NCI-H1930 (cell line): ENCODE results near the gene PCDHGA9.
"Not testable (repeated sequence)": the region's sequence is repeated elsewhere in the genome, so short reads cannot be mapped to it uniquely, and the experiment has no call there.

Source experiments
- DNase-seq, 2 experiments: peaks; one replicate each; lab custom pipeline; 2025; lab: John Stamatoyannopoulos, UW

Gene PCDHGA9

DNA sequence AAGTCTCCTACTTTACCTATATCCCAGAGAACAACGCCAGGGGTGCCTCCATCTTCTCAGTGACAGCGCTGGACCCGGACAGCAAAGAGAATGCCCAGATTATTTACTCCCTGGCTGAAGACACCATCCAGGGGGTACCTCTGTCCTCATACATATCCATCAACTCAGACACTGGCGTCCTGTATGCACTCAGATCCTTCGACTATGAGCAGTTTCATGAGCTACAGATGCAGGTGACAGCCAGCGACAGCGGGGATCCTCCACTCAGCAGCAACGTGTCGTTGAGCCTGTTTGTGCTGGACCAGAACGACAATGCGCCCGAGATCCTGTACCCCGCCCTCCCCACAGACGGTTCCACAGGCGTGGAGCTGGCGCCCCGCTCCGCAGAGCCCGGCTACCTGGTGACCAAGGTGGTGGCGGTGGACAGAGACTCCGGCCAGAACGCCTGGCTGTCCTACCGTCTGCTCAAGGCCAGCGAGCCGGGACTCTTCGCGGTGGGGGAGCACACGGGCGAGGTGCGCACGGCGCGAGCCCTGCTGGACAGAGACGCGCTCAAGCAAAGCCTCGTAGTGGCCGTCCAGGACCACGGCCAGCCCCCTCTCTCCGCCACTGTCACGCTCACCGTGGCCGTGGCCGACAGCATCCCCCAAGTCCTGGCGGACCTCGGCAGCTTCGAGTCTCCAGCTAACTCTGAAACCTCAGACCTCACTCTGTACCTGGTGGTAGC is 12.1 kb downstream of the PCDHGA9 start:
- not testable (repeated sequence) for DNase-seq

DNA sequence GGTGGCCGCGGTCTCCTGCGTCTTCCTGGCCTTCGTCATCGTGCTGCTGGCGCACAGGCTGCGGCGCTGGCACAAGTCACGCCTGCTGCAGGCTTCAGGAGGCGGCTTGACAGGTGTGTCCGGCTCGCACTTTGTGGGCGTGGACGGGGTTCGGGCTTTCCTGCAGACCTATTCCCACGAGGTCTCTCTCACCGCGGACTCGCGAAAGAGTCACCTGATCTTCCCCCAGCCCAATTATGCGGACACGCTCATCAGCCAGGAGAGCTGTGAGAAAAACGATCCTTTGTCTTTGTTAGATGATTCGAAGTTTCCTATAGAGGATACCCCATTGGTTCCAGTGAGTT is 12.7 kb downstream of the PCDHGA9 start:
- not testable (repeated sequence) for DNase-seq

DNA sequence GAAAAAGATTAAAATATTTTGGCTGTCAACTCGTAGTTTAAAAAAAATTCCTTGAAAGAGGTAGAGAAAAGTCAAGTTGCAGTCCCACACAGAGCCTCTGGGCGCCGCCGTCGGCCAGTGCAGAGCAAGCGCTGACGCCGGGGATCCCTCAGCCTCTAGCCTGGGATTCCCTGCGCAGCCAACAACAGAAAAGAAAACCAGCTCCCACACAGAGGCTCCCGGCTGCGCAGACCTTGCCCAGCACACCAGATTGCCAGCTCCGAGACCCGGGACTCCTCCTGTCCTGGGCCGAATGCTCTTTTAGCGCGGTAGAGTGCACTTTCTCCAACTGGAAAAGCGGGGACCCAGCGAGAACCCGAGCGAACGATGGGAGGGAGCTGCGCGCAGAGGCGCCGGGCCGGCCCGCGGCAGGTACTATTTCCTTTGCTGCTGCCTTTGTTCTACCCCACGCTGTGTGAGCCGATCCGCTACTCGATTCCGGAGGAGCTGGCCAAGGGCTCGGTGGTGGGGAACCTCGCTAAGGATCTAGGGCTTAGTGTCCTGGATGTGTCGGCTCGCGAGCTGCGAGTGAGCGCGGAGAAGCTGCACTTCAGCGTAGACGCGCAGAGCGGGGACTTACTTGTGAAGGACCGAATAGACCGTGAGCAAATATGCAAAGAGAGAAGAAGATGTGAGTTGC is 15.1 kb downstream of the PCDHGA9 start, which contains the start of gene PCDHGB7:
PCDHGB7 (plus strand) TSS at position 184 of the 679 bp plus-strand sequence; CDS start at position 367, 183 bp downstream.
- not testable (repeated sequence) for DNase-seq

DNA sequence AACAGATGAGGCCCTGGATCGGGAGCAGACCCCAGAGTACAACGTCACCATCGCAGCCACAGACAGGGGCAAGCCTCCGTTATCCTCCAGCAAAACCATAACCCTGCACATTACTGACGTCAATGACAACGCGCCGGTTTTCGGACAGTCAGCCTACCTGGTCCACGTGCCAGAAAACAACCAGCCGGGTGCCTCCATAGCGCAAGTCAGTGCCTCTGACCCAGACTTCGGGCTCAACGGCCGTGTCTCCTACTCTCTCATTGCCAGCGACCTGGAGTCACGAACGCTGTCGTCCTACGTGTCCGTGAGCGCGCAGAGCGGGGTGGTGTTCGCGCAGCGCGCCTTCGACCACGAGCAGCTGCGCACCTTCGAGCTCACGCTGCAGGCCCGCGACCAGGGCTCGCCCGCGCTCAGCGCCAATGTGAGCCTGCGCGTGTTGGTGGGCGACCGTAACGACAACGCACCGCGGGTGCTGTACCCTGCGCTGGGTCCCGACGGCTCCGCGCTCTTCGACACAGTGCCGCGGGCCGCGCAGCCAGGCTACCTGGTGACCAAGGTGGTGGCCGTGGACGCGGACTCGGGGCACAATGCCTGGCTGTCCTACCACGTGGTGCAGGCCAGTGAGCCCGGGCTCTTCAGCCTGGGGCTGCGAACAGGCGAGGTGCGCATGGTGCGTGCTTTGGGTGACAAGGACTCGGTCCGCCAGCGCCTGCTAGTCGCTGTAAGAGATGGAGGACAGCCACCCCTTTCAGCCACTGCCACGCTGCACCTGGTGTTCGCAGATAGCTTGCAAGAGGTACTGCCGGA is 16.7 kb downstream of the PCDHGA9 start:
- no peak for DNase-seq

DNA sequence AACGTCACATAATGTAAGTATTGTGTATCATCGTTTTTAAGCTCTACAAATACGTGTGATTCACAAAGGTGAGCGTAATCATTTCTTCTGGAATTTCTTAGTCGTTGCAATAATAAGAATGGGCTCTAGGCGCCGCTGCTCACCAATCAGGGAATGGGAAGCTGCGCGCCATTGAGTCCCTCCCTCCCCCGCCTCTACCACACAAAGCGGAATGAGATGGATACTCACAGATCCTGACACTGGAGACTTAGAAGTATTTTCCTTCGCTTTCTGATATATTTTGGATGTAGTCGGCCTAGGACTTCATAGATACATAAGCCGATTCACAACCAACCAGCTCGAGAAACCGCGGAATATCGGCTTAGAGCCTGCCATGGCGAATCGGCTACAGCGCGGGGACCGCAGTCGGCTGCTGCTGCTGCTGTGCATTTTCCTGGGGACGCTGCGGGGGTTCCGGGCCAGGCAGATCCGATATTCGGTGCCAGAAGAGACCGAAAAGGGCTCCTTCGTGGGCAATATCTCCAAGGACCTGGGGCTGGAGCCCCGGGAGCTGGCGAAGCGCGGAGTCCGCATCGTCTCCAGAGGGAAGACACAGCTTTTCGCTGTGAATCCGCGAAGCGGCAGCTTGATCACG is 18.4 kb downstream of the PCDHGA9 start, which contains the start of gene PCDHGA11:
PCDHGA11 (plus strand) TSS at position 197 of the 634 bp plus-strand sequence; CDS start at position 374, 177 bp downstream.
- no peak for DNase-seq

DNA sequence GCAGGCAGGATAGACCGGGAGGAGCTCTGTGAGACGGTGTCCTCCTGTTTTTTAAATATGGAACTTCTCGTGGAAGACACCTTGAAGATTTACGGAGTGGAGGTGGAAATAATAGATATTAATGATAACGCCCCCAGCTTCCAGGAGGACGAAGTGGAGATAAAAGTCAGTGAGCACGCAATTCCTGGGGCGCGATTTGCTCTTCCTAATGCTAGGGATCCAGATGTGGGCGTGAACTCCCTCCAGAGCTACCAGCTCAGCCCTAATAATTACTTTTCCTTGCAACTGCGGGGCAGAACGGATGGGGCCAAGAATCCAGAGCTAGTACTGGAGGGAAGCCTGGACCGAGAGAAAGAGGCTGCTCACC is 18.9 kb downstream of the PCDHGA9 start:
- DNase-seq, result no peak

DNA sequence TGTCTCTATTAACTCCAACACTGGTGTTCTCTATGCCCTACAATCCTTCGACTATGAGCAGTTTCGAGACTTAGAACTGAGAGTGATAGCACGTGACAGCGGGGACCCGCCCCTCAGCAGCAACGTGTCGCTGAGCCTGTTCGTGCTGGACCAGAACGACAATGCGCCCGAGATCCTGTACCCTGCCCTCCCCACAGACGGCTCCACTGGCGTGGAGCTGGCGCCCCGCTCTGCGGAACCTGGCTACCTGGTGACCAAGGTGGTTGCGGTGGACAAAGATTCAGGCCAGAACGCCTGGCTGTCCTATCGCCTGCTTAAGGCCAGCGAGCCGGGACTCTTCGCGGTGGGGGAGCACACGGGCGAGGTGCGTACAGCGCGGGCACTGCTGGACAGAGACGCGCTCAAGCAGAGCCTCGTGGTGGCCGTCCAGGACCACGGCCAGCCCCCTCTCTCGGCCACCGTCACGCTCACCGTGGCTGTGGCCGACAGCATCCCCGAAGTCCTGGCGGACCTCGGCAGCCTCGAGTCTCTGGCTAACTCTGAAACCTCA is 20.2 kb downstream of the PCDHGA9 start:
- DNase-seq, result no peak

DNA sequence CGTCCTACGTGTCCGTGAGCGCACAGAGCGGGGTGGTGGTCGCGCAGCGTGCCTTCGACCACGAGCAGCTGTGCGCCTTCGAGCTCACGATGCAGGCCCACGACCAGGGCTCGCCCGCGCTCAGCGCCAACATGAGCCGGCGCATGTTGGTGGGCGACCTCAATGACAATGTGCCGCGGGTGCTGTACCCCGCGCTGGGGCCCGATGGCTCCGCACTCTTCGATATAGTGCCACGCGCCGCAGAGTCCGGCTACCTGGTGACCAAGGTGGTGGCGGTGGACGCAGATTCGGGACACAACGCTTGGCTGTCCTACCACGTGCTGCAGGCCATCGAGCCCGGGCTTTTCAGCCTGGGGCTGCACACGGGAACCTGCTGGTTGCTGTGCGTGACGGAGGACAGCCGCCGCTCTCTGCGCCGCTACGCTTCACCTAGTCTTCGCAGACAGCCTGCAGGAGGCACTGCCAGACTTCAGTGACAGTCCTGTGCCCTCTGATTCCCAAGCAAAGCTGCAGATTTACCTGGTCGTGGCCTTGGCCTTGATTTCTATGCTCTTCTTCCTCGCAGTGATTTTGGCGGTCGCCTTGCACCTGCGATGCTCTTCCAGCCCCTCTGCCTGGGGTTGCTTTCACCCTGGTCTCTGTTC is 25.3 kb downstream of the PCDHGA9 start:
- no peak for DNase-seq

DNA sequence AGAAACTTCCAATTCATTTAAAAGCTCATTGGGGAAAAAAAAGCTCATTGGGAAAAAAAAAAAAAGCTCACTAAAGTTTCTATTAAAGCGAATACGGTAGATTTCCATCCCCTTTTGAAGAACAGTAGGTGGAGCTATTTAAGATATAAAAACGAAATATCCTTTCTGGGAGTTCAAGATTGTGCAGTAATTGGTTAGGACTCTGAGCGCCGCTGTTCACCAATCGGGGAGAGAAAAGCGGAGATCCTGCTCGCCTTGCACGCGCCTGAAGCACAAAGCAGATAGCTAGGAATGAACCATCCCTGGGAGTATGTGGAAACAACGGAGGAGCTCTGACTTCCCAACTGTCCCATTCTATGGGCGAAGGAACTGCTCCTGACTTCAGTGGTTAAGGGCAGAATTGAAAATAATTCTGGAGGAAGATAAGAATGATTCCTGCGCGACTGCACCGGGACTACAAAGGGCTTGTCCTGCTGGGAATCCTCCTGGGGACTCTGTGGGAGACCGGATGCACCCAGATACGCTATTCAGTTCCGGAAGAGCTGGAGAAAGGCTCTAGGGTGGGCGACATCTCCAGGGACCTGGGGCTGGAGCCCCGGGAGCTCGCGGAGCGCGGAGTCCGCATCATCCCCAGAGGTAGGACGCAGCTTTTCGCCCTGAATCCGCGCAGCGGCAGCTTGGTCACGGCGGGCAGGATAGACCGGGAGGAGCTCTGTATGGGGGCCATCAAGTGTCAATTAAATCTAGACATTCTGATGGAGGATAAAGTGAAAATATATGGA is 27.9 kb downstream of the PCDHGA9 start, which contains the start of gene PCDHGA12:
PCDHGA12 (plus strand) TSS at position 176 of the 782 bp plus-strand sequence; CDS start at position 429, 253 bp downstream.
- DNase-seq, result no peak

DNA sequence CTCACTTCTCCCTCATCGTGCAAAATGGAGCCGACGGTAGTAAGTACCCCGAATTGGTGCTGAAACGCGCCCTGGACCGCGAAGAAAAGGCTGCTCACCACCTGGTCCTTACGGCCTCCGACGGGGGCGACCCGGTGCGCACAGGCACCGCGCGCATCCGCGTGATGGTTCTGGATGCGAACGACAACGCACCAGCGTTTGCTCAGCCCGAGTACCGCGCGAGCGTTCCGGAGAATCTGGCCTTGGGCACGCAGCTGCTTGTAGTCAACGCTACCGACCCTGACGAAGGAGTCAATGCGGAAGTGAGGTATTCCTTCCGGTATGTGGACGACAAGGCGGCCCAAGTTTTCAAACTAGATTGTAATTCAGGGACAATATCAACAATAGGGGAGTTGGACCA is 28.7 kb downstream of the PCDHGA9 start:
- DNase-seq, result no peak

DNA sequence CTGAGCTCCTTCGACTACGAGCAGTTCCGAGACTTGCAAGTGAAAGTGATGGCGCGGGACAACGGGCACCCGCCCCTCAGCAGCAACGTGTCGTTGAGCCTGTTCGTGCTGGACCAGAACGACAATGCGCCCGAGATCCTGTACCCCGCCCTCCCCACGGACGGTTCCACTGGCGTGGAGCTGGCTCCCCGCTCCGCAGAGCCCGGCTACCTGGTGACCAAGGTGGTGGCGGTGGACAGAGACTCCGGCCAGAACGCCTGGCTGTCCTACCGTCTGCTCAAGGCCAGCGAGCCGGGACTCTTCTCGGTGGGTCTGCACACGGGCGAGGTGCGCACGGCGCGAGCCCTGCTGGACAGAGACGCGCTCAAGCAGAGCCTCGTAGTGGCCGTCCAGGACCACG is 29.7 kb downstream of the PCDHGA9 start:
- DNase-seq, result not testable (repeated sequence)

DNA sequence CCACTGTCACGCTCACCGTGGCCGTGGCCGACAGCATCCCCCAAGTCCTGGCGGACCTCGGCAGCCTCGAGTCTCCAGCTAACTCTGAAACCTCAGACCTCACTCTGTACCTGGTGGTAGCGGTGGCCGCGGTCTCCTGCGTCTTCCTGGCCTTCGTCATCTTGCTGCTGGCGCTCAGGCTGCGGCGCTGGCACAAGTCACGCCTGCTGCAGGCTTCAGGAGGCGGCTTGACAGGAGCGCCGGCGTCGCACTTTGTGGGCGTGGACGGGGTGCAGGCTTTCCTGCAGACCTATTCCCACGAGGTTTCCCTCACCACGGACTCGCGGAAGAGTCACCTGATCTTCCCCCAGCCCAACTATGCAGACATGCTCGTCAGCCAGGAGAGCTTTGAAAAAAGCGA is 30.1 kb downstream of the PCDHGA9 start:
- not testable (repeated sequence) for DNase-seq

DNA sequence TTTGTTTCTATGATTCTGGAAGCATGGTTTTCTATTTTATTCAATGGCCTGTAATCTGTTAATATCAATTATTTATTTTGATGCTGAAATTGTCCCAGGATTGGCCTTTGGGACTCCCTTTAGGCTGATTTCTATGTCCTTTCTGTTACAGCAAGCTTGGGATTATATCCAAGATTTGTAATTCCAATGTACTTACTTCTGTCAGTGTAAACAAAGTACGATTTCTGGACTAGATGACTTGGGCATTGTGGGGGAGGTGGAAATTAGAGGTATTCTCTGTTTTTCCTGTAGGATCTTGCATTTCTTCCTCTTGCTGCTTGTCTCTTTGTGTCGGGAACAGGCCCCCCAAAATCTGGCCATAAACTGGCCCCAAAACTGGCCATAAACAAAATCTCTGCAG is 31.4 kb downstream of the PCDHGA9 start:
- no peak for DNase-seq

DNA sequence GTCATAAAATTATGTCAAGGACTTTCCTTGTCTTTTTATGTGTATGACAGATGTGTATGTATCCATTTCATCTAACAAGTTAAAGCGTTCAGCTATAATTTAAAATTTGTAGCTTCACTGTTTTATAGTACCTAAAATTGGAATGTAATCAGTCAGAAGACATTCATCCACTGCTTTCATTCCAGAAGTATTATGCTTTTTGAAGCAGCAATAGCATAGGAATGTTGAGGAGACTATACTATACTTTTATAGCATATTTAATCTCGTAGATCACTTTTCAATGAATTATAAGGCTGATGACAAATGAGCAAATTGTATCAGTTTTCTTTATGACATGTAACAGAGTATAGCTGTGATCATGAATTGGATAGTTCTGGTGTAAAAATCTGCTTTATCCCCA is 34.6 kb downstream of the PCDHGA9 start:
- no peak for DNase-seq

DNA sequence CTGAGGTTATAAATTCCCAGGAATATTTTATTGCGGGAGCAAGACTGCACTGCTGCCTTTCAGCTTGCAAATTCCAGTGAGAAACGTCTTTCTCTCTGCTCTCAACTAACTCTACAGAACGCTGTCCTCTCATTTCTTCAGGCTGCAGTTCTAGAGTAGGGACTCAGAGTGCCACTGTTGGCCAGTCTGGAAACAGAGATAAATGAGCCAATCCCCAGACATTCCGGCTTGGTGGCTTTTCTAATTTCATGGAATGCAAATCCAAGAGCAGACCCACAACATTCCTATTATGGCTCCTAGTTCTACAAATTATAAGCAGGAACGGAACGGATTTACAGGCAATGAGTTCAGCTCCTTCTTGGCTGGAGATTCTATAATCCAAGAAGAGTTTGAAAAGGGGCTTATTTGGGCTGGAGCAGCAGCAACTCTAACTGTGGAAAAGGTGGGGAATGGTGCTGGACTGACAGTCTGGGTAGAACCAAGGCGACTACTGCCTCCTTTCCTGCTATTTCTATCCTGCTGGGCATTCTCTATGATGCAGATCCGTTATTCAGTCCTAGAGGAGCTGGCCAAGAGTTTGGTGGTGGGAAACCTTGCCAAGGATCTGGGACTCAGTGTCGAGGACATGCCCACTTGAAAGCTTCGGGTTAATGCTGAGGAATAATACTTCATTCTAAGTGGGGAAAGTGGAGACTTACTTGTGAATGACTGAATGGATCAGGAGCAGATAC is 37.0 kb downstream of the PCDHGA9 start:
- no peak for DNase-seq

DNA sequence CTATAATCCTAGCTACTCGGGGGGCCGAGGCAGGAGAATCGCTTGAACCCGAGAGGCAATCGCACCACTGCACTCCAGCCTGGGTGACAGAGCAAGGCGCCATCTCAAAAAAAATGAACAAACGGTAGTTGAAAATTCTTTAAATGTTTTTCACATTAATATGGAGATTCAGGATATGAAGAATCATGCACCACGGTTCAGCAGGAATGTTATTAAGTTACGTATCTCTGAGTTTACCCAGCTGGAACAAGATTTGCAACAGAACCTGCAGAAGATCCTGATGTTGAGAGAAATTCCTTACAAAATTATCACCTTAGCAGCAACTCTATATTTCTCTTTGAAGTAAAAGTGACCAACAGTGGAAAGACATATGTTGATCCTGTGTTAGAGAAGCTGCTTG is 37.8 kb downstream of the PCDHGA9 start:
- DNase-seq, result no peak

DNA sequence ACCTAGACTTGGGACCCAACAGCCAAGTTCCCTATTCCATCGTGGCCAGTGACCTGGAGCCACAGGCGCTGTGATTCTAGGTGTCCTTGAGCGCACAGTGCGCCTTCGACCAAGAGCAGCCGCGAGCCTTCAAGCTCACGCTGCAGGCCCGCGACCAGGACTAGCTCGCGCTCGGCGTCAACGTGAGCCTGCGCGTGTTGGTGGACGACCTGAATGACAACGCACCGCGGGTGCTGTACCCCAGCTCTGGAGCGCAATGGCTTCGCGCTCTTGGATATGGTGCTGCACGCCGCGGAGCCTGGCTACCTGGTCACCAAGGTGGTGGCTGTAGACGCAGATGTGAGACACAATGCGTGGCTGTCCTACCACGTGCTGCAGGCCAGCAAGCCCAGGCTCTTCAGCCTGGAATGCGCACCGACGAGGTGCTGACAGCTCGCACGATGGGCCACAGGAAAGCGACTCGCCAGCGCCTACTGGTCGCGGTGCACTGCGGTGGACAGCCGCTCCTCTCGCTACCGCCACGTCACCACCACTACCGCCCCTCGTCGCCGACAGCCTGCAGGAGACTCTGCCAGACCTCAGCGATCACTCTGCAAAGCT is 39.1 kb downstream of the PCDHGA9 start:
- DNase-seq, result no peak
